A673 (cell line): Measurements from ENCODE around the gene PTPN12.

Experiments
- CTCF ChIP-seq: fragments of 300-800, 200-600 bp; sonication (generic); conservative IDR thresholded peaks from 2 replicates; pipeline ENCODE4 v1.5.1; 2017; ENCODE audit warnings: low read depth, mild to moderate bottlenecking, antibody characterized with exemption, low read length, moderate library complexity, mixed read lengths
- EZH2 ChIP-seq: fragments of 200-600 bp; sonication (generic); IDR thresholded peaks from 2 replicates; pipeline ENCODE4 v1.6.1; 2017; ENCODE audit warnings: borderline replicate concordance, low read depth, mild to moderate bottlenecking, mixed read lengths, antibody characterized with exemption, low read length; ENCODE audit not compliant: poor library complexity, severe bottlenecking

- no peak for TF ChIP-seq CTCF
- TF ChIP-seq EZH2 = no peak
Measured at GRCh38 chr7:77587272-77587671, 50.2 kb downstream of the PTPN12 start.
